Upper lobe of right lung (tissue), 1 donor: ENCODE data around the gene ZBTB7A. TPM values are rescaled to one million over a fixed set of nuclear protein-coding genes. Genes with fewer than 3 reads are reported as not detected.

ENCODE experiments used
- ATAC-seq: fragments of 200-7000 bp; cut with Tn5 transposase; one replicate; pipeline ENCODE4 v1.9.1; 2020; ENCODE audit warnings: mild to moderate bottlenecking, moderate library complexity
- DNase-seq: peaks from one replicate; pipeline ENCODE4 v3.0.0-alpha.2; 2020
- H3K27ac ChIP-seq: fragments of 200-600 bp; one replicate; pipeline ENCODE4 v1.8.0; 2022
- H3K27me3 ChIP-seq: fragments of 200-600 bp; one replicate; pipeline ENCODE4 v1.8.0; 2022; ENCODE audit warnings: mild to moderate bottlenecking
- H3K36me3 ChIP-seq: fragments of 200-600 bp; one replicate; pipeline ENCODE4 v1.8.0; 2022
- H3K4me1 ChIP-seq: fragments of 200-600 bp; one replicate; pipeline ENCODE4 v1.8.0; 2022
- H3K4me3 ChIP-seq: fragments of 200-600 bp; one replicate; pipeline ENCODE4 v1.8.0; 2022; ENCODE audit warnings: mild to moderate bottlenecking
- H3K9me3 ChIP-seq: fragments of 200-600 bp; one replicate; pipeline ENCODE4 v1.8.0; 2022
- CTCF ChIP-seq: fragments of 200-600 bp; IDR thresholded peaks from one replicate; pipeline ENCODE4 v1.8.0; 2022; ENCODE audit warnings: antibody characterized with exemption
- intact Hi-C: fragments of 100-400 bp; cut with DNase I; formaldehyde crosslinking; loops from one replicate; pipeline ENCODE4 v1.11.0; 2022
- total RNA-seq: library from RNA; stranded (reverse); fragmentation: NEBNext Ultra II Directional; extraction: Animal tissue kit (Norgen Biotek cat#: 25700); gene quantifications from one replicate; pipeline ENCODE4 v1.2.1, GENCODE V29; 2021
- donor health status: DM: no; HTN: yes; CAD: no; lungs with severe emphysema.

ZBTB7A gene
- total RNA-seq, 1 donor from 2014 or later, result 54.3 TPM

GRCh38 chr19:4061178-4061682, 5.5 kb downstream of the ZBTB7A start:
- Histone ChIP-seq H3K4me1 (peaks cover 68% of the 10 kb centered on the region), H3K27ac (peak overlapping the region; percentile 95), H3K4me3 (peak overlapping the region; percentile 48), H3K36me3 (no peaks in the 10 kb centered on the region), H3K27me3 (no peaks in the 10 kb centered on the region), H3K9me3 (no peaks in the 10 kb centered on the region)
- intact Hi-C loops, result no loop called here
- ATAC-seq (peak; percentile 34), DNase-seq (peak; percentile 94)
- no peak for TF ChIP-seq CTCF

- no peak for DNase-seq
- Histone ChIP-seq H3K9me3 (no peaks in the 10 kb centered on the region), H3K27ac (peak overlapping the region; percentile 95), H3K36me3 (no peaks in the 10 kb centered on the region), H3K4me3 (peak overlapping the region; percentile 48), H3K27me3 (no peaks in the 10 kb centered on the region), H3K4me1 (peaks cover 68% of the 10 kb centered on the region)
- intact Hi-C loops, result no loop called here
- TF ChIP-seq CTCF, result no peak
- no peak for ATAC-seq
These were observed 6.0 kb downstream of the ZBTB7A start for GRCh38 chr19:4060621-4061177.

- DNase-seq, result peak; percentile 84
- peaks cover under 1% of the 10 kb centered on the region for H3K36me3 ChIP-seq
- H3K4me1 ChIP-seq, result peaks cover 68% of the 10 kb centered on the region
- H3K27me3 ChIP-seq, result no peaks in the 10 kb centered on the region
- H3K9me3 ChIP-seq, result no peaks in the 10 kb centered on the region
- ATAC-seq, result peak; percentile 7
- TF ChIP-seq CTCF, result no peak
- H3K27ac ChIP-seq, result peak overlapping the region; percentile 95
- peak overlapping the region; percentile 48 for H3K4me3 ChIP-seq
- intact Hi-C loops, result no loop called here
These were observed 6.6 kb downstream of the ZBTB7A start for GRCh38 chr19:4059891-4060620.

GRCh38 chr19:4059453-4059871, 7.2 kb downstream of the ZBTB7A start:
- peaks cover 68% of the 10 kb centered on the region for H3K4me1 ChIP-seq
- H3K9me3 ChIP-seq, result no peaks in the 10 kb centered on the region
- intact Hi-C loops, result no loop called here
- no peaks in the 10 kb centered on the region for H3K27me3 ChIP-seq
- ATAC-seq (no peak), DNase-seq (no peak)
- peak overlapping the region; percentile 48 for H3K4me3 ChIP-seq
- TF ChIP-seq CTCF, result no peak
- peaks cover 6% of the 10 kb centered on the region for H3K36me3 ChIP-seq
- H3K27ac ChIP-seq, result peak overlapping the region; percentile 95

- intact Hi-C loops, result no loop called here
- Histone ChIP-seq H3K27ac (peak overlapping the region; percentile 95), H3K27me3 (no peaks in the 10 kb centered on the region), H3K36me3 (peaks cover 12% of the 10 kb centered on the region), H3K9me3 (no peaks in the 10 kb centered on the region), H3K4me1 (peaks cover 67% of the 10 kb centered on the region), H3K4me3 (peak overlapping the region; percentile 48)
- no peak for DNase-seq
- ATAC-seq, result peak; percentile 0
- no peak for TF ChIP-seq CTCF
These were observed 7.8 kb downstream of the ZBTB7A start for GRCh38 chr19:4058693-4059452.
